NCI-H774 (cell line): ENCODE data around the gene MANBA.
"Not testable (repeated sequence)": the region's sequence is repeated elsewhere in the genome, so short reads cannot be mapped to it uniquely, and the experiment has no call there.

ENCODE experiments used
- DNase-seq: peaks from one replicate; lab custom pipeline; 2025; lab: John Stamatoyannopoulos, UW

The MANBA gene

DNA sequence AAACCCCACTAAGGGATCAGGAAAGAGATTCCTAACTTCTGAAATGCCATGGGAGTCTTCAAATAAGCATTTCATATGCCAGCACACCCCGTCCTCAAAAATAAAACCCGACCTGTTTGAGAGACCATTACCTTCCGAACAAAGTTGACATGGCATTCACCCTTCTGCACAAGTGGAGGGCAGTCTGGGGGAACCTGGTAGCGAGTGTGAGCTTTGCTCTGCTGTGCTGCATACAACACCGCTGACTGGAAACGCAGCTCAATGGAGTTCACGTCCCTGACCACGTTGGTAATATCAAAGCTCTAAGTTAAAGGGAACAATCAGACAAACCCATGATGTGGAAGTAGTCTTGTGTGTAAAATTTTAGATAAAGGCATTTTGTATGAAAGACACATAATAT, 38.0 kb downstream of the MANBA start:
- no peak for DNase-seq

DNA sequence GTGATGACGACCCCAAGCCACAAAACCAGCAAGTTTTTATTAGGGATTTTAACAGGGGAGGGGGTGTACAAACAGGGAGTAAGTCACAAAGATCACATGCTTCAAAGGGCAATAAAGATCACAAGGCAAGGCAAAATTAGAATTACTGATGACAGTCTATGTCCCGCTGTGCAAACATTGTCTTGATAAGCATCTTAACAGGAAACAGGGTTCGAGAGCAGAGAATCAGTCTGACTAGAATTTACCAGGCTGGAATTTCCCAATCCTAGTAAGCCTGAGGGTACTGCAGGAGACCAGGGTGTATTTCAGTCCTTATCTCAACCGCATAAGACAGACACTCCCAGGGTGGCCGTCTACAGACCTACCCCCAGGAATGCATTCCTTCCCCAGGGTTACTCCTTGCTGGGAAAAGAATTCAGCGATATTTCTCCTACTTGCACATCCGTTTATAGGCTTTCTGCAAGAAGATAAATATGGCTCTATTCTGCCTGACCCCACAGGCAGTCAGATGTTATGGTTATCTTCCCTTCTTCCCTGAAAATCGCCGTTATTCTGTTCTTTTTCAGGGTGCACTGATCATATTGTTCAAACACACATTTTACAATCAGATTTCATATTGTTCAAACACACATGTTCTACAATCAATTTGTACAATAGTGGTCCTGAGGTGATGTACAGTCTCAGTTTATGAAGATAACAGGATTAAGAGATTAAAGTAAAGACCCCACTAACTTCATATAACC, 41.8 kb downstream of the MANBA start:
- DNase-seq, result not testable (repeated sequence)

DNA sequence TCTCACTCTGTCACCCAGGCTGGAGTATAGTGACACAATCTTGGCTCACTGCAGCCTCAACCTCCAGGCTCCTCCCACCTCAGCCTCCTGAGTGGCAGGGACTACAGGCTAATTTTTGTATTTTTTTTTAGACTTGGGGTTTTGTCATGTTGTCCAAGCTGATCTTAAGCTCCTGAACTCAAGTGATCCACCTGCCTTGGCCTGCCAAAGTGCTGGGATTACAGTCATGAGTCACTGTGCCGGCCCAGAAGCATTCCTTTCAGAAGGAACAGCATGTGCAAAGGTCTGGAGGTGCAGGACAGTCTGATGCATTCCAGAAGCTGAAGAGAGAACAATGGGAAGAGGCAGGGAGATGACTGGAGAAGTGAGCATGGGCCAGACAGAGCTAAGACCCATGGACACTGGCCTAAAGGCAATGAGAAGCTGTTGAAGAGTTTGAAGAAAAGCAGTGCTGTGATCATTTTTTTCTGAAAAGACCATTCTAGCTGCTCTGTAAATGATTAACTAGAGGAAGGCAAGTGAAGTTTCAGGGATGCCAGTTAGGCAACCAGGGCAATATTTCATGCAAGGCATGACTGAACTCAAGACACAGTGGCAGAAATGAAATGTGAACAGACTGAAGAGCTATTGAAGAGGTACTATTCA, 43.2 kb downstream of the MANBA start:
- no peak for DNase-seq

DNA sequence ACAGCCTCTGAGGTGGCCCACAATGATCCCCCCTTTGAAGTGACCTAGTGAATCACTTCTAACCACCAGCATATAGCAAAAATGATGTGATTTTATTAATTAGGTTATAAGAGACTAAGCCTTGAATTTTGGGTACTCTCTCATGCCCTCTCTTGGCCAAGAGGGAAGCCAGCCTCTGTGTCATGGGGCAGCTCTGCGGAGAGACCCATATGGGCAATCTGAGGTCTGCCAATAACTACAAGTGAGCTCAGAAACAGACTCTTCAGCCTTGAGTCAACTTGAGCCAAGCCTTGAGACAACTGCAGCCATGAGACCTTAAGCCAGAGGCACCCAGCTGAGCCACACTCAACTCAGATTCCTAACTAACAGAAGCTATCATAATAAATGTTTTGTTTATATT, 45.7 kb downstream of the MANBA start:
- DNase-seq, result no peak

DNA sequence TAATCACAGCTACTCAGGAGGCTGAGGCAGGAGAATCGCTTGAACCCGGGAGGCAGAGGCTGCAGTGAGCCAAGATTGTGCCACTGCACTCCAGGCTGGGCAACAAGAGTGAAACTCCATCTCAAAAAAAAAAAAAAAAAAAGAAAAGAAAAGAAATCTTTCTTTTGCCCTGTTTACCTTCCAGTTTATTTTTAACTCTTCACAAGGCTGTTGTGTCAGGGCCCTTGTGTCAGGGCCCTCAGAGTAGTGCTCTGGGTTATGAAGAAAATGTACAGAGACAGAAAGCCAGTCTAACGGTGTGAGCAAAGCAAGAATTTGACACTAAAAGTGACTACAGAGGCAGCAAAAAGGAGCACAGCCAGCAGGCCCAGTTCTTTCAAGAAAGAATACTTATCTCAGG, 47.0 kb downstream of the MANBA start:
- DNase-seq, result not testable (repeated sequence)

DNA sequence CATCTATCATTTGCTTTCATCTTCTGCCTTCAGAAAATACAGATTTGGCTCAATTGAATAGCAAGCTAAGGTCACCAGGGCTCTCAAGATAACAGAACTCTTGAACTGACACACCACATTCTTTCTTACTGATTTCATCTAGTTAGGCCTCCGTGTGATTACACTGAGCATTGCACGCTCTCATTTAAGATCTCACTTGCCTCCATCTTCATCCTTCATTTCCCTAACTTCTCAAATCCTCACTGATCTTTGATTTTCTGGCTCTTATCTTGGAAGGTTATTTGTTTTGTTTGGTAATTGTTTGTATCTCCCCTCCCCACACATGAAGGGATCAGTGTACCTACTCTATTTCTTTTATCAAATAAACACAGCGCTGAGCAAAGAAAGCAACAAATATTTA, 47.7 kb downstream of the MANBA start:
- DNase-seq, result no peak

DNA sequence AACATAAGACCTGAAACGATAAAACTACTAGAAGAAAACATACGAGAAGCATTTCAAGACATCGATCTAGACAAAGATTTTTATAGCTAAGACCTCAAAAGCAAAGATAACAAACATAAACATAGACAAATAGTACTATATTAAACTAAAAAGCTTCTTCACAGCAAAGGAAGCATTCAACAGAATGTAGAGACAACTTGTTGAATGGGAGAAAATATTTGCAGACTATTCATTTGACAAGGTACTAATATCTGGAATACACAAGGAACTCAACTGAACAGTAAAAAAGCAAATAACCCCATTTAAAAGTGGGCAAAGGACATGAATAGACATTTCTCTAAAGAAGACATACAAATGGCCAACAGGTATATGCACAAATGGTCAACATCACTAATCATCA, 49.8 kb downstream of the MANBA start:
- no peak for DNase-seq

DNA sequence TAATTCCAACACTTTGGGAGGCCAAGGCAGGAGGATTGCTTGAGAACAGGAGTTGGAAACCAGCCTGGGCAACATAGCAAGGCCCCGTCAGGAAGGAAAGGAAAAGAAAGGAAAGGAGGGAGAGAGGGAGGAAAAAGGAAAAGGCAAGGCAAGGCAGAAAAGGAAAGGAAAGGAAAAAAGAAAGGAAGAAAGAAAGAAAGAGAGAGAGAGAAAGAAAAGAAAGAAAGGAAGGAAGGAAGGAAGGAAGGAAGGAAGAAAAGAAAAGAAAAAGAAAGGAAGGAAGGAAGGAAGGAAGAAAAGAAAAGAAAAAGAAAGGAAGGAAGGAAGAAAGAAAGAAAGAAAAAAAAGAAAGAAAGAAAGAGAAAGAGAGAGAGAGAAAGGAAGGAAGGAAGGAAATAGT, 51.7 kb downstream of the MANBA start:
- not testable (repeated sequence) for DNase-seq

DNA sequence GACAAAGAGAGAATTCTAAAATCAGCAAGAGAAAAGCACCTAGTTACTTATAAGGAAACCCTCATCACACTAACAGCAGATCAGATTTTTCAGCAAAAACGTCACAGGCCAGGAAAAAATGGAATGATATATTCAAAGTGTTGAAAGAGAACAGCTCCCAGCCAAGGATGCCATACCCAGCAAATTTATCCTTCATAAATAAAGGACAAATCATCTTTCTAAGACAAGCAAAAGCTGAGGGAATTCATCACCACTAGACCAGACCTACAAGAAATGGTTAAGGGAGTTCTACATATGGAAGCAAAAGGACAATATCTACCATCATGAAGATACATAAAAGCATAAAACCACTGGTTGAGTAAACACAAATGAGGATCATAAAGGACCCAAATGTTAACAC, 53.6 kb downstream of the MANBA start:
- DNase-seq, result no peak

DNA sequence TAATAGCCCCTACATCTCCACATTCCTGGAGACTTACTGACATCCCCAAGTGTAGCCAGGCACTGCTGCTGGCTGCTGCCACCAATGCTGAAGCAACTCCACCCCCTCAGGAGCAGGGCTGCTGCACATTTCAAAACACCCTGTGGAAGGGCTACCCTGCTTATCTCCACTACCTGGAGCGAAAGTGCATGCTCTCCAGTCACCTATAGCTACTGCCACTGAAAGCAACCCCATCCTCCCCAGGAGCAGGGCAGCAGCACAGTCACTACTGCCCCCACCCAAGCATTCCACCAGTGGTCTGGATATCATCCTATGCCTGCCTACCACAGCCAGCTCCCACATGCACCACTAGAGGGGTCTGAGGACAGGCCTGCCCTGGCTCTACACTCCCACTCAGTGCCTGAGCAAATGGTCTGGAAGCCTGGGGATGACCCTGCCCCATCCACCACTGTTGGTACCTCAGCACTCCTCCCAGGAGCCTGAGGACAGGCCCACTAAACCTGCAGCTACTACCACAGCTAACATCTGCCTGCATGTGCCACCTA, 55.3 kb downstream of the MANBA start:
- DNase-seq, result no peak

DNA sequence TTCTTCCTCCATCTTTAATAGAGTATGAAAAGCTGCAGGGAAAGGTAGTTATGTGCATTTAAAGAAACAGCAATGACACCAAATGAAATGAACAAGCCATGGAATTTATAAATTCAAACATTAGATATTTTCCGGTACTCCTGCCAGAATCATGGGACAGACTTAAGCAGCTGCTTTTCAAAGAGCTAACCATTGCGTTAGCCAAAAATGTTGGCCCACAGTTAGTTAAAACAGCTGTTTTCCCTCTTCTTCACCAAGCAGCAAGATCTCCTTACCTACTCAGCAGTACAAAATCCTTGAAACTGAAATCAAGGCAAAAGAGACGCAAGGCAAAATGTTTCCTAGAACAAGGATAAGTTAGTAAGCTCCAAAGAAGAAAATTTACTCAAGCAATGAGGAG, 64.0 kb downstream of the MANBA start:
- DNase-seq, result no peak

DNA sequence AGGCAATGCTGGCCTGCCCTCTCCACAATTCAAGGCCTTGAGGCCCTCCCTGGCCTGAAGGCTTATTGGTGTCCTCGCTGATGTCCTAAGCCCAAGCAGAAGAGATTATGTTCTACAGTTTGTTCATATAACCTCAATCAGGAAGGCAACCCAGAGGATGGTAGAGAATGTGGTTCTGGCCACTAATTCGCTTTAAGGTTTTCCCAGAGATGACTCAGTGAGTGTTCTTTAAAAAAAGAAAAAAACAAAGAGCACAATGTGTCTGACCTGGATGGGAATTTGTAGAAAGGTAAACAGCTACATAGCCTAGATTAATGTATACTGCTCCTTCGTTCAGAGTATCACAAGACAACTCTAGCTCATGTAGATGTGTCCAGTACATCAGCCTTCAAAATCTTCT, 66.0 kb downstream of the MANBA start:
- DNase-seq, result no peak

DNA sequence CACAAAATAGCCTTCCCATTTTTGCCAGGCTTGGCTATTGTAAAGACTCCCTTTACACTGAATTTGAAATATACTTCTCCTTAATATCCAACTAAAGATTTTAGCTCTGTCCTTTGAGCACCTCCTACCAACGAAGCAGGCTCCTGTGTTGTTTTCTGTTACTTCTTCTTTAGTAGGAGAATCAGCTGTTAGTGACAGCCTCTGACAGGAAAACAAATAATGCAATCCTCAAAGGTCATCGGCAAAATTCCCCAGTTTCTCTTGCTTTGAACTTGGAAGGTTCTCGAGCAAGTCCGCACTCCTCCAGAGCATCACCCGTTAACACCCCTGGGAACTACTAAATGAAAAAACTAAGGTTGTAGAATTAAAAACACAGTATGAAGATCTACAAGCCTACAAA, 66.9 kb downstream of the MANBA start:
- no peak for DNase-seq

DNA sequence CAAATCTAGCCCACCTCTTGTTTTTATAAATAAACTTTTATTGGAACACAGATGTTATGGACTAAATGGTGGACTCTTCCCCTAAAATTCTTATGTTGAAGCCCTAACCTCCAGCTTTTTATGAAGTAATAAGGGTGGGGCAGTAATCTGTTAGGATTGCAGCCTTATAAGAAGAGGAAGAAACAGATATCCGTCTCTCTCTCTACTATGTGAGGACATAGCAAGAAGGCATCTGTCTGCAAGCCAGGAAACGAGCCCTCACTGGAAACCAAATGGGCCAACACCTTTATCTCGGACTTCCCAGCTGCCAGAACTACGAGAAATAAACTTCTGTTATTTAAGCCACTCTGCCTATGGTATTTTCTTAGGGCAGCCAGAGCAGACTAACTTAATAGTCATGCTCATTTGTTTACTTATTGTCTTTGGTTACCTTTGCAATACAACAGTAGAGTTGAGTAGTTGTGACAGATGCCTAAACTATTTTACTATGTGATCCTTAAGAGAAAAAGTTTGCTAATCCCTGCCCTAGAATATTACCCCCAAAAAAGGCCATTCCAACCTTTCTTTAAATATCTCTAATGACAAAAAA, 67.4 kb downstream of the MANBA start:
- no peak for DNase-seq

DNA sequence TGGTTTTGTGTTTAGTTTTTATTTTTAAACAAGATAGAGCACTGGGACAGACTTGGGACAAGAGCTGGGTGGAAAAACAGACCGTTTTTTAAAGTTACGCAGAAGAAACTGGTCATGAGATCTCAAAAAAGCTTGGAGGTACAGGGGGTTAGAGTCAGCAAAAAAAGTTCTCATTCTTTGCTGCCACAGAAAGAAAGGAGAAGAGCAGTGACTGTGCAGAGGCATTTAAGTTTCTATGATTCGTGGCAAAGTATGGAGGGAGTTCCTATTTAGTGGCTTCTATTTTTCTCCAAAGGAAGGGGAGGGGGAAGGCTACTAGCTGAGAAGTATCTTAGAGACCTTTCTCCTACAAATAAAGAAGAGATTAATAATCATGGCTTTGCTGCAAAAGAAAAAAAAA, 68.3 kb downstream of the MANBA start:
- DNase-seq, result no peak

DNA sequence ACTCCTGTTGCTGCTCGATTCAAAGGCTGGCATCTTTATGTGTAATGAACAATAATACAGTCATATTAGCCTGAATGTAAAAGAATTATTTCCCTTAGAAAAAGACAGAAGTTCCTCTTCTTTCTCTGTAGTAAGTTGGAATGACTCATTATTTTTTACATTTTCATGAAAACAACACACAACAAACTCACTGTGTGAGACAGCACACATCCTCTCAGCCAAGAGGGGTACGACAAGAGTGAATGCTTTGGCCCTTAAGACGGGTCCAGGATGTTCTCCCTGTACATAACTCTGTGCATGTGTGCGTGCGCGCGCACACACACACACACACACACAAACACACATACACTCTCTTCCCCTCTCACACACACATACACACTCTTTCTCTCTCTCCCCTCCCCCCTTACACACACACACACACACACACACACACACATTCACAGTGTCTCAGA, 72.8 kb downstream of the MANBA start:
- no peak for DNase-seq

DNA sequence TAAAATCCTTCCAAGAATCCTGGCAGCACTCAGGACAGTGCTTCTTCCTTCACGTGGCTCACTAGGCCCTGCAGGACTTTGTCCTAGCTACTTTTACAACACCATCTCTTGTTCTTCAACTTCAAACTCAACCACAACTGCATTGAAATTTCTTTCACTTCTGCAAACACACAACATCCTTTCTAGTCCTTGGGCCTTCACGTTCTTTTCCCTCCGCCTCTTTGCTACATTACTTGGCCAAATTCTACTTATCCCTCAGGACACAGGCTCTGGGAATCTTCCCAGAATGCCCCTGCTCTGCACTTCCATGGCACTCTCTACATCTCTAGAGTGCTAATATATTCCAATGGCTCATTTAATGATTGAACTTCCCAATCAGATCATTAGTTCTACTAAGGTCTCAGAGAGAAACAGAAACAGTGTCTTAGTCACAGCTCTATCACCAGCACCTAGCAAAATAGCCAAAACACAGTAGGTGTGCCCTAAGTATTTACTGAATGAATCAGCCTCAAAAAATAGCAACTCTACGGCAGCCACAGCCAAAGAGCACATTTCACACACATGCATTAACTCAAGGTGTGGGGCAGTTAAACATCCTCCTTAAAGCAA, 73.3 kb downstream of the MANBA start:
- DNase-seq, result no peak

DNA sequence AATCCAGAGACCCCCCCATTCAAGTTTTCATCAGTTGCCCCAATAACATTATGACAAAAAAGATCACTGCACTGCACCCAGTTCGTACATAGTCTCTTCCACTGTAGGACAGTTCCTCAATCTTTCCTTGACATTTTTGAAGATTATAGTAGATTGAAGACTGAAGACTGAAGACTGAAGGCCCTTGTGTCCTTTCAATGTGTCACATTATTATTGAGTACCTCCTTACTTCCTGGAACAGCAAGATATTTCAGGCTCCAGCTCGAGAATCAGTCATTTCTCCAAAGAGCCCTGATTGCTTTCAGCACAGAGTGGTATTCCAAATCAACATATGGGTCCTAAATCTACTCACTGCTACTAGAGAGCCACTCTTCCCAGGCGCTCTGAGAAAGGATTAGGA, 75.0 kb downstream of the MANBA start:
- DNase-seq, result no peak

DNA sequence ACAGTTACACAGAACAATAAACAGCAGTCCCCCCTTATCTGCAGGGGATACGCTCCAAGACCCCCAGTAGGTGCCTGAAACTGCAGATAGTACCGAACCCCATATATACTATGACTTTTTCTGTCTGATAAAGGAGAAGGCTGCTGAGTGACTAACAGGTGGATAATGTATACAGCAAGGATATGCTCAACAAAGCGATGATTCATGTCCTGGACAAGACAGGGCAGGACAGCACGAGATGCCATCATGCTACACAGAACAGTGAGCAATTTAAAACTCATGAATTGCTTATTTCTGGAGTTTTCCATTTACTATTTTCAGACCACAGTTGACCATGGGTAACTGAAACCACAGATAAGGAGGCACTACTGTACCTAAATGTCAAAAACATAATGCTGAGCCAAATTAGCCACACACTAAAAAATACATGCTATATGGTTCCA, 76.1 kb downstream of the MANBA start:
- no peak for DNase-seq

DNA sequence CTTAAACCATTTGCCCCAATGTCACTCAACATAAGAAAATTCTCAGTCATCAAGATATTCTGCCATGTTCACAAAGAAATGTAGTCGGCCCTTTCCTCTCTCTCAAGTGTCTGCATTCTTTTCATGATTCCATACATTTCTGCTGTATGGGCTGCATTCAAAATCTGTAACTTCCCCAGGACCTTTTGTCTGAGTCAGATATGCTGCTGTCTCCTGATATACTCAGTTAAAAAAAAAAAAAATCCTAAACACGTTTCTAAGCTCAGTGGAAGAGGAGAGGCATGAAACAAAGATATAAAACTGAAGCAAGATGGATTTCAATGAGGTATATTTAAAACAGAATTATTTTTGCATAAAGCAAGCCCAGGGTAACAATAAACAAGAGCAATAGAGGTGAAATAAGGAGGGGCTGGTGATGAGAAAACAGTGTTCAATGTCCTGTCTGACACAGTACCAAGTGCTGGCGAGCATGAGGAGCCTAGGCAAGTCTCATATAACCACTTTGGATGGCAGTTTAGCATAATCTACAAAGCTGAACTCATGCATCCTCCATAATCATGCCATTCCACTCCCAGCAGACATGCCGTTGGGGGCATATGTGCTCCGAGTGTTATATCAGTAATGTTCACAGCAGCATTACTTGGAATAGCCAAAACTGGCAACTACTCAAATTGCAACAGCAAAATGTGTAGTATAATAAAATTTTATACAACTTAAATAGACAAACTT, 76.7 kb downstream of the MANBA start:
- no peak for DNase-seq

DNA sequence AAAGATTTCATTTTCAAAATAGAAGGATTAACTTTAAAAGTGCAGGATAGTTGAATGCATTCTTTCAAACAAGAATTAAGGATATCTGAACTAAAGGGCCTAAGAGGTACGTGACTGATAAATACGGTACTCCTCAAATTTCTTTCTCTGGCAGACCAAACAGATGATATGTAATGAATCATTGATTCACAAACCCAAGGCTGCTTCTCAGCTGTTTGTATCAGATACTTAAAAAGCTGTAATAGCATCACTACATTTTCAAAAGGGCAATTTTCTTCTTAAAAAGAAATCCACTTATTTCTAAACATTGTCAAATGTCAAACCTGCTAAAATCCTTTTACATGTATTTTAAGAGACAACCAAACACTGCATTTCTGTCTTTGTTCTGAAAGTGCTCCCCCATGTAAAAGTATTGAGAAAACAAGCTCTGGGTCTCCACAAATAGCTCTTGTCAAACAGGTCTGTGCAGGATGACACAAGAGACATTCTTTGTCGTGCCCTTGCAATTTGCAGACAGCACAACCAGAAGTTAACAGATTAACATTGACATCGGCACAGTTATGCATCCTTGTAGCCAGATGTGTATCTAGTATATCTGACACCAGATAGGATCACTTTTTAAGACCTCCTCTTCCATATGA, 82.0 kb downstream of the MANBA start:
- no peak for DNase-seq

DNA sequence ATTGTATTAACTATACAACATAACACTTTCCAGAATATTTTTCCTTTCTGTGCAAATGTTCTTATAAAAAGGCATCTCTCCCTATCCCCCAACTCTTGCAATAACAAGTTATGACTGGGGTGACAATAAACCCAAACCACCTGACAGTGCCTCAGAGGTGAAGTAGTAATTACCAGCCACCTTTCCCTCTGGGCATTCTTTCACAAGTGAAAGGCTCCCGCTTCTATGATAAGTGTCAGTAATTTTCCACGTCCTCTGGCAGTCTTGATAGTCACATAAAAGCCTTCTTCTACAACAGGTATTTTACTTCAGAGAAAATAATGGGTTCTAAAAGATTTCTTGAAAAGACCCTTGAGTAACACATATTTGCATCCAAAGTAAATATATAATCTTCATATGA, 82.7 kb downstream of the MANBA start:
- DNase-seq, result no peak
